Astrocyte of the cerebellum (primary cell): ENCODE data around the gene ALG1.
"Not testable (repeated sequence)": the region's sequence is repeated elsewhere in the genome, so short reads cannot be mapped to it uniquely, and the experiment has no call there.

Experiments used
- DNase-seq: peaks from one replicate; pipeline ENCODE4 v3.0.0-alpha.2; 2011; ENCODE audit warnings: low read depth
- H3K4me3 ChIP-seq: 2 replicates; pipeline ENCODE4 v1.5.1; 2011; ENCODE audit warnings: mild to moderate bottlenecking, low read depth, low read length, moderate library complexity
- CTCF ChIP-seq: IDR thresholded peaks from 2 replicates; pipeline ENCODE4 v1.5.1; 2012; ENCODE audit warnings: low read length, low read depth, moderate library complexity, mild to moderate bottlenecking; ENCODE audit errors: missing control alignments
- in situ Hi-C: cut with HindIII; loops from 2 replicates; pipeline ENCODE4 v1.10.0; 2017; ENCODE audit warnings: low sequenced_read_pairs

The ALG1 gene

GRCh38 chr16:5084802-5085201 lies 13.2 kb downstream of the ALG1 start:
- peak; percentile 24 for DNase-seq
- TF ChIP-seq CTCF, result peak; percentile 63
- in situ Hi-C loops, H3K4me3 ChIP-seq: not testable (repeated sequence)

GRCh38 chr16:5085716-5086115 lies 14.1 kb downstream of the ALG1 start:
- in situ Hi-C loops, H3K4me3 ChIP-seq, DNase-seq: not testable (repeated sequence)

GRCh38 chr16:5088086-5088790 lies 16.6 kb downstream of the ALG1 start:
- in situ Hi-C loops, DNase-seq, H3K4me3 ChIP-seq: not testable (repeated sequence)

GRCh38 chr16:5088936-5089335 lies 17.3 kb downstream of the ALG1 start:
- DNase-seq, in situ Hi-C loops: not testable (repeated sequence)

GRCh38 chr16:5089911-5090555 lies 18.4 kb downstream of the ALG1 start:
- H3K4me3 ChIP-seq, DNase-seq, in situ Hi-C loops: not testable (repeated sequence)

More at GRCh38 chr16:5088936-5089335, 17.3 kb downstream of the ALG1 start:
- not testable (repeated sequence) for H3K4me3 ChIP-seq

GRCh38 chr16:5090592-5090991 lies 18.9 kb downstream of the ALG1 start:
- H3K4me3 ChIP-seq, in situ Hi-C loops, DNase-seq: not testable (repeated sequence)

GRCh38 chr16:5093081-5093480 lies 21.4 kb downstream of the ALG1 start:
- in situ Hi-C loops, DNase-seq, H3K4me3 ChIP-seq: not testable (repeated sequence)

- H3K4me3 ChIP-seq, in situ Hi-C loops, DNase-seq: not testable (repeated sequence)
Observed at GRCh38 chr16:5093746-5094145, 22.1 kb downstream of the ALG1 start.

GRCh38 chr16:5095145-5095830 lies 23.6 kb downstream of the ALG1 start:
- DNase-seq, in situ Hi-C loops, H3K4me3 ChIP-seq: not testable (repeated sequence)

GRCh38 chr16:5096437-5097060 lies 24.9 kb downstream of the ALG1 start:
- peak overlapping the region; percentile 63 for H3K4me3 ChIP-seq
- in situ Hi-C loops, DNase-seq: not testable (repeated sequence)

GRCh38 chr16:5097061-5097469 lies 25.4 kb downstream of the ALG1 start:
- peak overlapping the region; percentile 63 for H3K4me3 ChIP-seq
- in situ Hi-C loops, DNase-seq: not testable (repeated sequence)

- in situ Hi-C loops, result not testable (repeated sequence)
- peak within 1 kb of the TSS; percentile 63 for H3K4me3 ChIP-seq
- DNase-seq, result peak; percentile 98
Observed at GRCh38 chr16:5097470-5098220, 26.0 kb downstream of the ALG1 start, which contains the start of gene EEF2KMT. EEF2KMT (minus strand) TSS chr16:5097795; CDS start chr16:5097739, 56 bp downstream.

- in situ Hi-C loops, result not testable (repeated sequence)
- peak overlapping the region; percentile 63 for H3K4me3 ChIP-seq
- DNase-seq, result peak; percentile 28
Observed at GRCh38 chr16:5098221-5099159, 26.8 kb downstream of the ALG1 start.

- in situ Hi-C loops, DNase-seq: not testable (repeated sequence)
Observed at GRCh38 chr16:5099174-5099573, 27.5 kb downstream of the ALG1 start.

More at GRCh38 chr16:5099174-5099573, 27.5 kb downstream of the ALG1 start:
- H3K4me3 ChIP-seq, result not testable (repeated sequence)
